Activated CD4-positive, alpha-beta T cell treated with anti-CD3 and anti-CD28 coated beads, Interleukin-2, amount 10 ng/mL, durations not matched to agents 24 days and 14 days (primary cell): Measurements from ENCODE around the gene ABHD12B. TPM values are rescaled to one million over a fixed set of nuclear protein-coding genes. Genes with fewer than 3 reads are reported as not detected.
A peak's percentile ranks its signal among the peaks of the same experiment; 100 is the strongest.

ENCODE experiments used
- DNase-seq: peaks from one replicate; pipeline ENCODE4 v3.0.0; 2022
- H3K27ac Mint-ChIP-seq: one replicate; pipeline ENCODE4 v1.8.0; 2022; ENCODE audit warnings: mild to moderate bottlenecking, mixed read lengths
- H3K27me3 Mint-ChIP-seq: one replicate; pipeline ENCODE4 v1.8.0; 2022; ENCODE audit warnings: mixed read lengths
- H3K36me3 Mint-ChIP-seq: one replicate; pipeline ENCODE4 v1.8.0; 2022; ENCODE audit warnings: low read depth, mild to moderate bottlenecking, mixed read lengths
- H3K4me1 Mint-ChIP-seq: one replicate; pipeline ENCODE4 v1.8.0; 2021; ENCODE audit warnings: mixed read lengths
- H3K4me3 Mint-ChIP-seq: one replicate; pipeline ENCODE4 v1.8.0; 2022; ENCODE audit warnings: mild to moderate bottlenecking, moderate library complexity, mixed read lengths
- H3K9me3 Mint-ChIP-seq: one replicate; pipeline ENCODE4 v1.8.0; 2021; ENCODE audit warnings: mixed read lengths
- intact Hi-C: fragments of 100-400 bp; cut with micrococcal nuclease; formaldehyde crosslinking; loops from one replicate; pipeline ENCODE4 v1.15.1; 2023
- total RNA-seq: library from RNA; stranded (reverse); gene quantifications from 2 replicates; pipeline ENCODE4 v1.2.3, GENCODE V29; 2022

ABHD12B gene
- total RNA-seq, 1 donor from 2014 or later: not detected

GRCh38 chr14:50854521-50854920 is 17.3 kb upstream of the ABHD12B start:
- H3K27ac Mint-ChIP-seq: no peak overlapping the region
- no peak for DNase-seq
- peaks cover 16% of the 10 kb centered on the region for H3K27me3 Mint-ChIP-seq
- H3K9me3 Mint-ChIP-seq: no peaks in the 10 kb centered on the region
- peaks cover 9% of the 10 kb centered on the region for H3K4me1 Mint-ChIP-seq
- no peak overlapping the region for H3K4me3 Mint-ChIP-seq
- no peaks in the 10 kb centered on the region for H3K36me3 Mint-ChIP-seq
- intact Hi-C loops: loop anchor here (2.0 kb wide), 1 partner anchor 16 kb away; no protein-coding TSS in a partner anchor

DNA sequence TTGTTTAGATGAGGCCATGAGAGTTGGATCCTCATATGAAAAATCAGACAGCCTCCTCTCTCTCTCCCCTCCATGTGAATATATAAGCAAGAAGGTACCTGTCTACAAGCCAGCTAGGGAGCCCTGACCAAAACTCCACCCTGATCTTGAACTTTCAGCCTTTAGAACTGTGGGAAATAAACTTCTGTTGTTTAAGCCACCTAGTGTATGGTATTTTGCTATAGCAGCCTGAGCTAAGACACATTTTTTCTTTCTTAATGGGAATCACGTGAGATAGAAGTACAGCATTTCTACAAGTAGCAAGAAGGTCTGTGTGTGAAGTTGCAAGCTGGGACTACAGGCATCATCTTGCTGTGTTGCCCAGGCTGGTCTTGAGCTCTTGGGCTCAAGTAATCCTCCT is 16.3 kb upstream of the ABHD12B start:
- H3K9me3 Mint-ChIP-seq: no peaks in the 10 kb centered on the region
- no peaks in the 10 kb centered on the region for H3K36me3 Mint-ChIP-seq
- H3K27ac Mint-ChIP-seq: no peak overlapping the region
- peaks cover 14% of the 10 kb centered on the region for H3K27me3 Mint-ChIP-seq
- H3K4me1 Mint-ChIP-seq: peaks cover 16% of the 10 kb centered on the region
- no peak for DNase-seq
- intact Hi-C loops: loop anchor here (2.0 kb wide), 1 partner anchor 17 kb away; no protein-coding TSS in a partner anchor
- H3K4me3 Mint-ChIP-seq: no peak overlapping the region

DNA sequence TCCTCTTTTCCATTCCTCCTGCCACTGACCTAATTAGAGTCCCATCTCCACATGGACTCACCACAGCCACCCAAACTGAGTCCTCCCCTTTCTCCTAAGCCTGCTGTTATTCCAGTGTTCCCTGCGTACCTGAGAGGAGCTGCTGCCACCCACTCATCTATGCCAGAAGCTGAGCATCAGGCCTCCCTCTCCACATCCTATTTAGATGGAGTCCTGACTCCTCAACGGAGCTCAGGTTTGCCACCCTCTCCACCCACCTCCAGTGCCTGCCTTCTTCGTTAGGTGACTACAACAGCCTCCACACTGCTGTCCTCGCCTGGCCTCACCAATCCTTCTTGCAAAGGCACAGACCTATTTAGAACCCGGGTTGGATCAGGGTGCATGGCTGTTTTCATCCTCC is 15.2 kb upstream of the ABHD12B start:
- Mint-ChIP-seq H3K36me3 (no peaks in the 10 kb centered on the region), H3K27ac (no peak overlapping the region), H3K9me3 (no peaks in the 10 kb centered on the region), H3K4me1 (peaks cover 16% of the 10 kb centered on the region), H3K4me3 (no peak overlapping the region), H3K27me3 (peaks cover 11% of the 10 kb centered on the region)
- intact Hi-C loops: no loop called here
- DNase-seq: no peak

- H3K36me3 Mint-ChIP-seq: no peaks in the 10 kb centered on the region
- no peaks in the 10 kb centered on the region for H3K9me3 Mint-ChIP-seq
- H3K4me3 Mint-ChIP-seq: peak overlapping the region; percentile 87
- peaks cover 17% of the 10 kb centered on the region for H3K27me3 Mint-ChIP-seq
- intact Hi-C loops: no loop called here
- no peak for DNase-seq
- peaks cover 15% of the 10 kb centered on the region for H3K4me1 Mint-ChIP-seq
- peak overlapping the region; percentile 45 for H3K27ac Mint-ChIP-seq
These were observed 12.6 kb upstream of the ABHD12B start for GRCh38 chr14:50859296-50859624.

GRCh38 chr14:50860478-50861086 is 11.3 kb upstream of the ABHD12B start:
- H3K4me3 Mint-ChIP-seq: peak overlapping the region; percentile 87
- H3K36me3 Mint-ChIP-seq: no peaks in the 10 kb centered on the region
- DNase-seq: peak; percentile 96
- peak overlapping the region; percentile 80 for H3K27ac Mint-ChIP-seq
- H3K27me3 Mint-ChIP-seq: peaks cover 22% of the 10 kb centered on the region
- intact Hi-C loops: loop anchor here (1.0 to 5.0 kb wide), 6 partner anchors 30 to 318 kb away; partner anchors contain the start of genes NIN and SAV1
- H3K4me1 Mint-ChIP-seq: peaks cover 15% of the 10 kb centered on the region
- no peaks in the 10 kb centered on the region for H3K9me3 Mint-ChIP-seq

DNA sequence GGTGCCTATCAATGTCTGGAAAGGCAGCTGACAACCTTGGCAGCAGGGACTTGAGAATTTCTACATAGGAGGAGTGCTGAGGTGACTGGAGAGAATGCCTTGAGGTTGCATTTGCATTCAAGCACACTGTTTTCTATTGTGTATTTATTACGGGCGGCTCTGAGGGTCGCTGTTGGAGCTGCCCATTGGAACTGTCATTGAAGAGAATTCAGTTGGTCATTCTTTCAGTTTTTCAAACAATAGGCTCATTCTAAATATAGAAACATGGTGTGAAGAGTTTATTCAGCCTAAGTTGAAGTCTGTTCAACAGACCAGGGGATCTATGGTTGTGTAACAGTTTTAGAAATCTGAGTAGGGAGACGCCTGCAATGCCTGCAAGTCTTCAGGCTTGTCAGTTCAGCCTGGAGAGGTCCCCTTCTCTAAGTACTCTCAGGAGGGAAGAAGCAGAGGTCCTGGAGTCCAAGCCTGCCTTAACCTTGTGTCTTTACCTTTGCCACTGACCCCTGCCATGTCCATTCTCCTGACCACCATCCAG is 9.8 kb upstream of the ABHD12B start:
- intact Hi-C loops: loop anchor here (5.0 kb wide), 2 partner anchors 245 to 260 kb away; no protein-coding TSS in a partner anchor
- no peak for DNase-seq
- H3K9me3 Mint-ChIP-seq: no peaks in the 10 kb centered on the region
- H3K27me3 Mint-ChIP-seq: peaks cover 35% of the 10 kb centered on the region
- H3K4me3 Mint-ChIP-seq: no peak overlapping the region
- peaks cover 15% of the 10 kb centered on the region for H3K4me1 Mint-ChIP-seq
- H3K36me3 Mint-ChIP-seq: no peaks in the 10 kb centered on the region
- H3K27ac Mint-ChIP-seq: no peak overlapping the region

GRCh38 chr14:50864237-50864636 is 7.6 kb upstream of the ABHD12B start:
- H3K4me1 Mint-ChIP-seq: peaks cover 13% of the 10 kb centered on the region
- intact Hi-C loops: loop anchor here (5.0 kb wide), 2 partner anchors 247 to 262 kb away; no protein-coding TSS in a partner anchor
- no peak for DNase-seq
- no peaks in the 10 kb centered on the region for H3K9me3 Mint-ChIP-seq
- H3K36me3 Mint-ChIP-seq: no peaks in the 10 kb centered on the region
- H3K4me3 Mint-ChIP-seq: no peak overlapping the region
- H3K27me3 Mint-ChIP-seq: peaks cover 49% of the 10 kb centered on the region
- H3K27ac Mint-ChIP-seq: no peak overlapping the region

- intact Hi-C loops: loop anchor here (5.0 kb wide), 2 partner anchors 248 to 263 kb away; no protein-coding TSS in a partner anchor
- DNase-seq: no peak
- peaks cover 56% of the 10 kb centered on the region for H3K27me3 Mint-ChIP-seq
- H3K9me3 Mint-ChIP-seq: no peaks in the 10 kb centered on the region
- H3K4me3 Mint-ChIP-seq: no peak overlapping the region
- peaks cover 9% of the 10 kb centered on the region for H3K4me1 Mint-ChIP-seq
- no peak overlapping the region for H3K27ac Mint-ChIP-seq
- no peaks in the 10 kb centered on the region for H3K36me3 Mint-ChIP-seq
These were observed 6.9 kb upstream of the ABHD12B start for GRCh38 chr14:50864946-50865345.

DNA sequence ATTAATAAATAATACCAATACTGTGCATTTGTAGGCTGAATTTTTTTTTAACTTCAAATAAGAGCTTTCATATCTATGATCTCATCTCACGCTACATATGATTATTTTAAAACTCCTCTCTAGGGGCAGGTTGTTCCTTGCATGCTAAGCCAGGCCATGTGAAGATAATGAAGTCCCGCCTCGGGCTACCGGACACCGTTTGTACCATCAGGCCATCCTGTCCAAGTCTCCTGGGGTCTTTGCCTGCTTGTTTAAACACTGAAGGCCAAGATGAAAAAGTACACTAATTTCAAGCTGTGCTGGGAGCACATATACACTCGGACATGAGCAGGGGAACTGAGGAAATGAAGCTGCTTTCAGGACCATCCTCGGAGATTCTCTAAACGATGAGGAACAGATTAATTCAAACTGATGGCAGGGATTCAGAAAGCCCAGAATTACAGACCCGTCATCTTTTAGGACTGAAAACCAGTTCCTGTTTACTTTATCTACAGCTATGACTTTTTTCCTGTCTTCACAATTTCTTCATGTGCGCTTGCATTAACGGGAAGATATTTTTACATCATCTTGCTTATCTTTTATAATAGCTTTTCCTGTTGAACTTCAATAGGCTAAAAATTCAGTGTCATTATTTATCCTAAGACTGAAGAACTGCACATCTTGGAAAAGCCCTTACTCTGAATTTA is 6.3 kb upstream of the ABHD12B start:
- intact Hi-C loops: no loop called here
- Mint-ChIP-seq H3K4me1 (peaks cover 3% of the 10 kb centered on the region), H3K27me3 (peaks cover 62% of the 10 kb centered on the region), H3K27ac (no peak overlapping the region), H3K4me3 (no peak overlapping the region), H3K36me3 (no peaks in the 10 kb centered on the region), H3K9me3 (peaks cover 4% of the 10 kb centered on the region)
- DNase-seq: no peak

DNA sequence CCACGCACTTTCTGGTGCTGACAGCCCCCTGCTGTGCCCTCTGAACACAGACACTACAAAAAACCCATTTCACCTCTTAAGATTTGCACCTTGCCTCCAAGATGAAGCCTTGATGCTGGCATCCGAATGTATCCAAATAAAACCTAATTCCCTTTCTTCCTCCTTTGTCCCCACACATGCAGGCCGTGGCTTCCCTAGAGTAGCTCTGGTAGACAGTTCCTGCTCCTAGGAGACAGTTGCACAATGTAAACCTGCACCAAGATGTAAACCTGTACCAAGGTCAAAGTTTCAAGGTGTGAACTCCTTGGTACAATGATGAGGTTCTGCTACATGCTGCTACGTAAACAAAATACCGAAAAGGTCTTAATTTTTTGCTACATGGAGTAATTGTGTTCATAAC is 625 bp upstream of the ABHD12B start:
- no peak overlapping the region for H3K27ac Mint-ChIP-seq
- intact Hi-C loops: no loop called here
- H3K4me3 Mint-ChIP-seq: no peak overlapping the region
- peaks cover 4% of the 10 kb centered on the region for H3K9me3 Mint-ChIP-seq
- no peak for DNase-seq
- H3K4me1 Mint-ChIP-seq: peaks cover 18% of the 10 kb centered on the region
- H3K27me3 Mint-ChIP-seq: peaks cover 80% of the 10 kb centered on the region
- no peaks in the 10 kb centered on the region for H3K36me3 Mint-ChIP-seq

GRCh38 chr14:50874757-50875156 is 2.9 kb downstream of the ABHD12B start:
- intact Hi-C loops: loop anchor here (5.0 kb wide), 2 partner anchors 87 to 532 kb away; no protein-coding TSS in a partner anchor
- H3K36me3 Mint-ChIP-seq: no peaks in the 10 kb centered on the region
- no peak overlapping the region for H3K27ac Mint-ChIP-seq
- peak overlapping the region; percentile 20 for H3K4me3 Mint-ChIP-seq
- H3K27me3 Mint-ChIP-seq: peaks cover 83% of the 10 kb centered on the region
- H3K9me3 Mint-ChIP-seq: peaks cover 4% of the 10 kb centered on the region
- peaks cover 20% of the 10 kb centered on the region for H3K4me1 Mint-ChIP-seq
- no peak for DNase-seq

- intact Hi-C loops: loop anchor here (5.0 kb wide), 2 partner anchors 88 to 533 kb away; no protein-coding TSS in a partner anchor
- peak; percentile 89 for DNase-seq
- Mint-ChIP-seq H3K4me1 (peaks cover 20% of the 10 kb centered on the region), H3K27ac (no peak overlapping the region), H3K4me3 (peak overlapping the region; percentile 20), H3K27me3 (peaks cover 82% of the 10 kb centered on the region), H3K9me3 (no peaks in the 10 kb centered on the region), H3K36me3 (no peaks in the 10 kb centered on the region)
These were observed 3.7 kb downstream of the ABHD12B start for GRCh38 chr14:50875359-50876070.

DNA sequence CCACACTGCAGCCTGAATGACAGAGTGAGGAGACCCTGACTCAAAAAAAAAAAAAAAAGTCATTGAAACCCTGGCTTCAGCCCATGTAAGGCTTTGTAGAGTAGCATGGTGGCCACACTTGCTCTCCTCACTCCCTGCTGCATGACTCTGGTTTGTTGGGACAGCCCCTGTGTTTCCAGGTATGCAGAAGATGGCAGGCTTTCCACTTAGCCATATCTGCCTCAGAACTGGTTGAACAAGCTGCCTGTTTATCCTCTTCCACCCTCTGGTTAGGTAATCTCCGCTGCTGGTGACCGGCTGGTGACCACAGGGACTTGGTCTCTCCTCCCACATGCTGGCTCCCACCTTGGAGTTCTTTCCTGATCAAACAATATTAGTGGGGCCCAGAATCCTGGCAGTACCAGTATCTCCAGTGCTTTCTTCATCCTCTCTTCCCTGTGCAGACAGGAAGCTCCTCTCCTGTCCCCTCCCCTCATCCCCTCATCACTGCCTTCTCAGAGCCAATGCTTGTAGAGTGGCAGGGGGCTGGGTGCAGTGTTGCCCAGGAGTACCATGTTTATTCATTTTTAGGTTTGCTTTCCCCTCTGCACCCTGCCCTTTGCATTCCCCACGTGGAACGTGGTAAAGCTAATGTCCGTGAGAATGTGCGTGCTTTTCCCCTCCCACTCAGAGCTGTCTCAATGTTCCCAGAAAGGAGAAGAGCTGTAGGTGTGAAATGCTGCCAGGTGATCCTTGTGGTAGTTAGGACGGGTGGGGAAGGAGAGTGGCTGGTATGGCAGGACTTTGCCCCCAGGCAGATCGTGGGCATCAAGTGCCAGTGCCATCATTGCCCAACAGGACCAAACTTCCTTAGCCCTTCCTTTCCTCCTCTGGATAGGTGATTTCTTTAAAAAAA is 11.3 kb downstream of the ABHD12B start:
- Mint-ChIP-seq H3K27me3 (peaks cover 62% of the 10 kb centered on the region), H3K36me3 (no peaks in the 10 kb centered on the region), H3K27ac (no peak overlapping the region), H3K9me3 (no peaks in the 10 kb centered on the region), H3K4me3 (no peak overlapping the region), H3K4me1 (no peaks in the 10 kb centered on the region)
- intact Hi-C loops: no loop called here
- DNase-seq: no peak
